Jurkat, Clone E6-1 (cell line): Measurements from ENCODE around the gene SDR42E2.
"Not testable (repeated sequence)": the region's sequence is repeated elsewhere in the genome, so short reads cannot be mapped to it uniquely, and the experiment has no call there.

Source experiments
- DNase-seq: peaks from one replicate; pipeline ENCODE4 v3.0.0-alpha.2; 2011; ENCODE audit warnings: low read depth, low spot score
- H3K4me3 ChIP-seq: 2 replicates; pipeline ENCODE4 v1.5.1; 2011; ENCODE audit warnings: mild to moderate bottlenecking, low read length, control low read depth, moderate library complexity

The SDR42E2 gene

GRCh38 chr16:22206013-22206841 lies 43.9 kb downstream of the SDR42E2 start, which contains the start of gene EEF2K:
Gene EEF2K, plus strand, starts transcription at chr16:22206278. Its CDS starts 19,452 bp downstream, at chr16:22225730.
- H3K4me3 ChIP-seq: peak within 1 kb of the TSS; percentile 82
- DNase-seq: peak; percentile 78

- DNase-seq: no peak
Observed at GRCh38 chr16:22206842-22207714, 44.8 kb downstream of the SDR42E2 start.

GRCh38 chr16:22207715-22208360 lies 45.5 kb downstream of the SDR42E2 start:
- DNase-seq: no peak
- peak overlapping the region; percentile 82 for H3K4me3 ChIP-seq

More at GRCh38 chr16:22206842-22207714, 44.8 kb downstream of the SDR42E2 start:
- H3K4me3 ChIP-seq: peak overlapping the region; percentile 82

GRCh38 chr16:22210285-22210684 lies 48.0 kb downstream of the SDR42E2 start:
- H3K4me3 ChIP-seq: no peak overlapping the region
- DNase-seq: no peak

GRCh38 chr16:22210854-22211253 lies 48.5 kb downstream of the SDR42E2 start:
- DNase-seq: no peak
- no peak overlapping the region for H3K4me3 ChIP-seq

GRCh38 chr16:22213236-22213635 lies 50.9 kb downstream of the SDR42E2 start:
- DNase-seq: no peak
- H3K4me3 ChIP-seq: no peak overlapping the region

- no peak for DNase-seq
- H3K4me3 ChIP-seq: no peak overlapping the region
Observed at GRCh38 chr16:22213801-22214200, 51.5 kb downstream of the SDR42E2 start.

- no peak overlapping the region for H3K4me3 ChIP-seq
- DNase-seq: no peak
Observed at GRCh38 chr16:22214402-22214801, 52.1 kb downstream of the SDR42E2 start.

- no peak for DNase-seq
Observed at GRCh38 chr16:22214889-22215288, 52.6 kb downstream of the SDR42E2 start.

GRCh38 chr16:22216191-22216831 lies 54.0 kb downstream of the SDR42E2 start:
- H3K4me3 ChIP-seq: no peak overlapping the region

More at GRCh38 chr16:22214889-22215288, 52.6 kb downstream of the SDR42E2 start:
- no peak overlapping the region for H3K4me3 ChIP-seq

GRCh38 chr16:22216832-22217225 lies 54.5 kb downstream of the SDR42E2 start:
- not testable (repeated sequence) for H3K4me3 ChIP-seq, DNase-seq

More at GRCh38 chr16:22216191-22216831, 54.0 kb downstream of the SDR42E2 start:
- DNase-seq: peak; percentile 82

GRCh38 chr16:22217890-22218730 lies 55.8 kb downstream of the SDR42E2 start:
- DNase-seq: no peak
- H3K4me3 ChIP-seq: no peak overlapping the region

GRCh38 chr16:22219389-22220068 lies 57.2 kb downstream of the SDR42E2 start:
- DNase-seq: no peak
- H3K4me3 ChIP-seq: no peak overlapping the region

GRCh38 chr16:22220069-22220440 lies 57.7 kb downstream of the SDR42E2 start:
- DNase-seq: no peak
- no peak overlapping the region for H3K4me3 ChIP-seq

GRCh38 chr16:22220714-22221113 lies 58.4 kb downstream of the SDR42E2 start:
- H3K4me3 ChIP-seq: no peak overlapping the region
- no peak for DNase-seq

GRCh38 chr16:22222006-22222405 lies 59.7 kb downstream of the SDR42E2 start:
- H3K4me3 ChIP-seq: no peak overlapping the region
- no peak for DNase-seq

GRCh38 chr16:22222998-22223397 lies 60.7 kb downstream of the SDR42E2 start:
- no peak overlapping the region for H3K4me3 ChIP-seq
- DNase-seq: no peak

- DNase-seq: no peak
- H3K4me3 ChIP-seq: no peak overlapping the region
Observed at GRCh38 chr16:22225060-22225459, 62.8 kb downstream of the SDR42E2 start.
